HepG2 (cell line): Measurements from ENCODE around the gene SLFN12. TPM values are rescaled to one million over a fixed set of nuclear protein-coding genes. Genes with fewer than 3 reads are reported as not detected.

Source experiments
- ATAC-seq: fragments of 200-7000 bp; cut with Tn5 transposase; 3 replicates; pipeline ENCODE4 v1.9.1; 2020; ENCODE audit warnings: mild to moderate bottlenecking, moderate library complexity
- BruUV-seq: library from RNA; stranded (reverse); fragments of 400-500 nt; replicated peaks from 2 replicates; lab custom pipeline; 2021; lab: Mats Ljungman, UMichigan
- CTCF ChIA-PET: fragments of 300-600 bp; formaldehyde crosslinking; extraction: SDS; loops from one replicate; lab custom pipeline; 2021; ENCODE audit warnings: low total read pairs, inconsistent platforms, low intra/inter-chr PET ratio; lab: Yijun Ruan, JAX
- POLR2A ChIA-PET: fragments of 350-600 bp; sonication (Branson Sonifier 250); formaldehyde crosslinking; loops from one replicate; lab custom pipeline; 2020; ENCODE audit warnings: antibody characterized with exemption, inconsistent platforms; lab: Yijun Ruan, JAX
- DNase-seq: peaks from one replicate; pipeline ENCODE4 v3.0.0-alpha.2; 2015; ENCODE audit warnings: low spot score
- FAIRE-seq: peaks from 3 replicates; lab custom pipeline; 2011; peaks lifted over from hg19 to GRCh38; lab: Jason Lieb, UNC
- H2AFZ ChIP-seq: one replicate; pipeline ENCODE4 v1.6.1; 2011; ENCODE audit warnings: low read length, inconsistent platforms
- H3K27ac ChIP-seq: fragments of 300-600 bp; 3 replicates; pipeline ENCODE4 v1.8.0; 2011; ENCODE audit warnings: mixed run types, mild to moderate bottlenecking, mixed read lengths, low read length, inconsistent platforms; ENCODE audit not compliant: insufficient read depth; ENCODE audit errors: extremely low read length
- H3K27me3 ChIP-seq, 2 experiments: fragments of 200-600 bp in 1 of 2; 2 replicates in 1 of 2; 3 replicates in 1 of 2; pipeline versions ENCODE4 v1.6.0 to v1.8.0; 2011; ENCODE audit warnings: low read length in 2 of 2, mild to moderate bottlenecking in 2 of 2, moderate library complexity in 2 of 2, inconsistent platforms in 1 of 2; ENCODE audit not compliant: insufficient read depth in 2 of 2, control insufficient read depth in 1 of 2
- H3K36me3 ChIP-seq, 2 experiments: fragments of 200-600 bp in 1 of 2; replicated peaks in 1 of 2; 2 replicates in 1 of 2; 3 replicates in 1 of 2; pipeline versions ENCODE4 v1.5.1 to v1.8.0; 2011; ENCODE audit warnings: low read length in 2 of 2, inconsistent platforms in 1 of 2; ENCODE audit not compliant: insufficient read depth in 2 of 2, control insufficient read depth in 1 of 2
- H3K4me1 ChIP-seq: 2 replicates; pipeline ENCODE4 v1.5.1; 2012; ENCODE audit warnings: low read length, inconsistent platforms; ENCODE audit not compliant: insufficient read depth
- H3K4me2 ChIP-seq: 2 replicates; pipeline ENCODE4 v1.6.0; 2011; ENCODE audit warnings: low read depth, low read length, inconsistent platforms
- H3K4me3 ChIP-seq, 3 experiments: fragments of 200-600 bp in 1 of 3; sonication (generic), shearing (Covaris generic) in 1 of 3; replicated peaks in 1 of 3; 2 replicates each; pipeline ENCODE4 v1.5.1; 2011 to 2016; ENCODE audit warnings: low read length in 3 of 3, inconsistent platforms in 2 of 3, low read depth in 2 of 3, mild to moderate bottlenecking in 2 of 3, control low read depth in 1 of 3, mixed read lengths in 1 of 3; ENCODE audit not compliant: insufficient read depth in 1 of 3
- H3K79me2 ChIP-seq: one replicate; pipeline ENCODE4 v1.6.1; 2011; ENCODE audit warnings: low read length, inconsistent platforms; ENCODE audit not compliant: insufficient read depth
- H3K9ac ChIP-seq: 2 replicates; pipeline ENCODE4 v1.6.0; 2011; ENCODE audit warnings: mild to moderate bottlenecking, low read depth, low read length, inconsistent platforms; ENCODE audit not compliant: insufficient read depth
- H3K9me3 ChIP-seq: 2 replicates; pipeline ENCODE4 v1.5.1; 2012; ENCODE audit warnings: mild to moderate bottlenecking, low read length
- H4K20me1 ChIP-seq: 2 replicates; pipeline ENCODE4 v1.6.0; 2011; ENCODE audit warnings: inconsistent platforms, mild to moderate bottlenecking, low read length, moderate library complexity; ENCODE audit not compliant: insufficient read depth
- BCL6 ChIP-seq: IDR thresholded peaks from 2 replicates; pipeline ENCODE4 v1.6.1; 2016; ENCODE audit warnings: missing genetic modification reagents, missing compliant biosample characterization
- CEBPB ChIP-seq: IDR thresholded peaks from 2 replicates; pipeline ENCODE4 v1.6.1; 2011; ENCODE audit warnings: low read depth, low read length, improper control_type of control experiment, borderline replicate concordance
- ZFP36L2 ChIP-seq: sonication (generic); formaldehyde crosslinking; IDR thresholded peaks from 2 replicates; pipeline ENCODE4 v1.4.0; 2020; ENCODE audit warnings: missing genetic modification reagents
- ZNF235 ChIP-seq: sonication (generic); formaldehyde crosslinking; IDR thresholded peaks from 2 replicates; pipeline ENCODE4 v1.8.1; 2023; ENCODE audit warnings: mild to moderate bottlenecking, missing genetic modification reagents, borderline replicate concordance
- ZNF577 ChIP-seq: sonication (generic); formaldehyde crosslinking; IDR thresholded peaks from 2 replicates; pipeline ENCODE4 v1.4.0; 2020; ENCODE audit warnings: mild to moderate bottlenecking, low read depth, missing genetic modification reagents, borderline replicate concordance
- ZNF605 ChIP-seq: sonication (generic); formaldehyde crosslinking; IDR thresholded peaks from 2 replicates; pipeline ENCODE4 v1.8.0; 2022; ENCODE audit warnings: mild to moderate bottlenecking, missing genetic modification reagents
- ZNF670 ChIP-seq: sonication (generic); formaldehyde crosslinking; IDR thresholded peaks from 2 replicates; pipeline ENCODE4 v1.8.0; 2022; ENCODE audit warnings: mild to moderate bottlenecking, missing genetic modification reagents, borderline replicate concordance
- ZNF766 ChIP-seq: sonication (generic); formaldehyde crosslinking; IDR thresholded peaks from 2 replicates; pipeline ENCODE4 v1.5.0; 2020; ENCODE audit warnings: missing genetic modification reagents, borderline replicate concordance
- WGBS: methylation state at CpG from one replicate; pipeline ENCODE4 v1.1.6; 2017; ENCODE audit warnings: low lambda C conversion rate; 5-methylcytosine and 5-hydroxymethylcytosine counted together
- in situ Hi-C: cut with HindIII; loops from 2 replicates; pipeline ENCODE4 v1.10.0; 2017; ENCODE audit warnings: low pct_unique_long_range_greater_than_20kb; ENCODE audit not compliant: extremely low pct_ligation_motif_present
- intact Hi-C: fragments of 100-400 bp; cut with micrococcal nuclease; formaldehyde crosslinking; loops from one replicate; pipeline ENCODE4 v1.10.0; 2022; ENCODE audit not compliant: unreplicated experiment
- polyA plus RNA-seq, 8 experiments: library from polyadenylated mRNA; depleted of rRNA in 3 of 8; stranded (reverse) in 7 of 8; unstranded in 1 of 8; fragments of >200 nt; fragmentation: Illumina TruSeq in 4 of 8; extraction: Trizol in 4 of 8; gene quantifications; 2 replicates each; pipeline versions ENCODE4 v1.2.1 to v1.2.3, GENCODE V29; 2011 to 2016; ENCODE audit warnings: low read depth in 4 of 8, missing spikeins in 1 of 8, mixed read lengths in 1 of 8; ENCODE audit not compliant: insufficient read depth in 1 of 8
- total RNA-seq, 5 experiments: library from RNA; depleted of rRNA; stranded (reverse); fragments of >200 nt; fragmentation: Illumina TruSeq; extraction: Trizol; gene quantifications; 2 replicates each; pipeline ENCODE4 v1.2.3, GENCODE V29; 2016; ENCODE audit warnings: low read depth in 1 of 5
- TF ChIP-seq, protein P1 (sequence below): sonication (generic); formaldehyde crosslinking; IDR thresholded peaks from 2 replicates; pipeline ENCODE4 v1.5.1; 2020; ENCODE audit warnings: mild to moderate bottlenecking, missing genetic modification reagents, moderate library complexity
- TF ChIP-seq, protein P2 (sequence below): sonication (generic); formaldehyde crosslinking; IDR thresholded peaks from 2 replicates; pipeline ENCODE4 v1.8.1; 2023; ENCODE audit warnings: mild to moderate bottlenecking, missing genetic modification reagents
- TF ChIP-seq, protein P3 (sequence below): sonication (generic); formaldehyde crosslinking; IDR thresholded peaks from 2 replicates; pipeline ENCODE4 v1.9.0; 2022; ENCODE audit warnings: low read depth, missing genetic modification reagents
- TF ChIP-seq, protein P4 (sequence below): sonication (generic); formaldehyde crosslinking; IDR thresholded peaks from 2 replicates; pipeline ENCODE4 v1.4.0; 2020; ENCODE audit warnings: missing genetic modification reagents

The SLFN12 gene
- total and polyA plus RNA-seq, 2 of the 13 experiments (the other 11 are each of a cell fraction or from before 2014, with no cell fraction given), result 0.13 TPM; not detected in 1

DNA sequence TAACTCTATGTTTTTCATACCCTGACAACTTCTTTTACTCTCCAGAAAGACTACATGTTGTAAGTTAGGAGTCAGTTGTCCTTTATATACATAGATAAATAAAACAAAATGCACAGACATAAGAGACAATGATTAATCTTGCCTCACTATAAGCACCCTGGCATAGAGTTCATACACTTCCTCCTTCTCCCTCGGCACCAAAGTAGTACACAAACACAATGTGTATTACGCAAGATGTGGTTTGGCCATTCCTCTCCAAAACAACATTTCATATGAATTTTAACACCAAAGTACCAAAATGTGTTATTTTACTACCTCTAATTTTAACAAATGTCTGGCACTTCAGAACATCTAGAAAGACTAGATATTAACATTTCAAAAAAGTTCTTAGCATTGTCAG lies 41.6 kb downstream of the SLFN12 start:
- FAIRE-seq, result no peak
- WGBS, result 18% methylated on average over 2 of the region's 2 CpGs
- no peaks in the 10 kb centered on the region for H3K79me2 ChIP-seq
- H3K36me3 ChIP-seq, result no peaks in the 10 kb centered on the region
- no peak overlapping the region for H3K4me2 ChIP-seq
- in situ Hi-C loops, result no loop called here
- H3K4me3 ChIP-seq, result no peak overlapping the region
- CTCF ChIA-PET, result no interaction called here
- no peak overlapping the region for H3K9ac ChIP-seq
- H3K9me3 ChIP-seq, result no peaks in the 10 kb centered on the region
- POLR2A ChIA-PET, result no interaction called here
- TF ChIP-seq CEBPB (peak; percentile 68), ZFP36L2 (CRISPR knock-in tag) (no peak)
- TF ChIP-seq, all 625 proteins: peak for 1
- BruUV-seq, result no TSS peak
- ATAC-seq (no peak), DNase-seq (no peak)
- Histone ChIP-seq H3K27ac (no peak overlapping the region), H4K20me1 (no peaks in the 10 kb centered on the region), H2AFZ (no peak overlapping the region), H3K27me3 (peaks cover 0 to 3% of the 10 kb centered on the region in 2 experiments; a peak in 2 of 5 replicates), H3K4me1 (no peaks in the 10 kb centered on the region)
- intact Hi-C loops, result no loop called here

DNA sequence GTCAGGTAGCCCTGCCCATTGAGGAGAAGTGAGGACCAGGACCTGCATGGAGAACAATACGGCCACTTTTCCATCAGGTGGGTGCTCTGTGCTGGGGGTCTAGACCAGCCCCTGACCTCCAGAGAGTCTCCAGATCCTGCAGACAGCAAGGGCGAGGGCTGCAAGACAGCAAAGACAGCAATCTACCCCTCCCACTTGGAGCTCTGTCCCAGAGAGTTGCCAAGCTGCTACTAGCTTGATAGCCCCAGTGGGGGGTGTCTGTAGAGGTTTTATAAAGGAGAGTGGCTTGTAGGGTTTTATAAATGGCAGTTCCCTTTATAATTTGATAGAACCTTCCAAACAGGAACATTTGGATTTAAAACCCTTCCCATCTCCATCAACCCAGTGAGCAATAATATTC lies 42.1 kb downstream of the SLFN12 start:
- CTCF ChIA-PET, result no interaction called here
- Histone ChIP-seq H3K27ac (no peak overlapping the region), H4K20me1 (no peaks in the 10 kb centered on the region), H3K36me3 (no peaks in the 10 kb centered on the region), H3K4me3 (no peak overlapping the region), H3K79me2 (no peaks in the 10 kb centered on the region), H3K4me1 (no peaks in the 10 kb centered on the region), H3K9me3 (no peaks in the 10 kb centered on the region), H3K9ac (no peak overlapping the region), H2AFZ (no peak overlapping the region), H3K4me2 (no peak overlapping the region), H3K27me3 (peaks cover 0 to 3% of the 10 kb centered on the region in 2 experiments; a peak in 2 of 5 replicates)
- no peak for ATAC-seq
- no peak for FAIRE-seq
- POLR2A ChIA-PET, result no interaction called here
- DNase-seq, result no peak
- BruUV-seq, result no TSS peak
- intact Hi-C loops (no loop called here), in situ Hi-C loops (no loop called here)
- WGBS, result 0% methylated on average over 1 of the region's 2 CpGs
- TF ChIP-seq, protein P1, sequence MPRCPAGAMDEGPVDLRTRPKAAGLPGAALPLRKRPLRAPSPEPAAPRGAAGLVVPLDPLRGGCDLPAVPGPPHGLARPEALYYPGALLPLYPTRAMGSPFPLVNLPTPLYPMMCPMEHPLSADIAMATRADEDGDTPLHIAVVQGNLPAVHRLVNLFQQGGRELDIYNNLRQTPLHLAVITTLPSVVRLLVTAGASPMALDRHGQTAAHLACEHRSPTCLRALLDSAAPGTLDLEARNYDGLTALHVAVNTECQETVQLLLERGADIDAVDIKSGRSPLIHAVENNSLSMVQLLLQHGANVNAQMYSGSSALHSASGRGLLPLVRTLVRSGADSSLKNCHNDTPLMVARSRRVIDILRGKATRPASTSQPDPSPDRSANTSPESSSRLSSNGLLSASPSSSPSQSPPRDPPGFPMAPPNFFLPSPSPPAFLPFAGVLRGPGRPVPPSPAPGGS (CRISPR knock-in tag), result no peak
- TF ChIP-seq, protein P2, sequence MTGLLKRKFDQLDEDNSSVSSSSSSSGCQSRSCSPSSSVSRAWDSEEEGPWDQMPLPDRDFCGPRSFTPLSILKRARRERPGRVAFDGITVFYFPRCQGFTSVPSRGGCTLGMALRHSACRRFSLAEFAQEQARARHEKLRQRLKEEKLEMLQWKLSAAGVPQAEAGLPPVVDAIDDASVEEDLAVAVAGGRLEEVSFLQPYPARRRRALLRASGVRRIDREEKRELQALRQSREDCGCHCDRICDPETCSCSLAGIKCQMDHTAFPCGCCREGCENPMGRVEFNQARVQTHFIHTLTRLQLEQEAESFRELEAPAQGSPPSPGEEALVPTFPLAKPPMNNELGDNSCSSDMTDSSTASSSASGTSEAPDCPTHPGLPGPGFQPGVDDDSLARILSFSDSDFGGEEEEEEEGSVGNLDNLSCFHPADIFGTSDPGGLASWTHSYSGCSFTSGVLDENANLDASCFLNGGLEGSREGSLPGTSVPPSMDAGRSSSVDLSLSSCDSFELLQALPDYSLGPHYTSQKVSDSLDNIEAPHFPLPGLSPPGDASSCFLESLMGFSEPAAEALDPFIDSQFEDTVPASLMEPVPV (CRISPR knock-in tag), result no peak
- TF ChIP-seq ZNF235 (CRISPR knock-in tag) (no peak), ZNF605 (CRISPR knock-in tag) (no peak), ZNF766 (no peak), ZNF670 (CRISPR knock-in tag) (no peak), ZNF577 (CRISPR knock-in tag) (no peak), BCL6 (CRISPR knock-in tag) (no peak)
- TF ChIP-seq, protein P3, sequence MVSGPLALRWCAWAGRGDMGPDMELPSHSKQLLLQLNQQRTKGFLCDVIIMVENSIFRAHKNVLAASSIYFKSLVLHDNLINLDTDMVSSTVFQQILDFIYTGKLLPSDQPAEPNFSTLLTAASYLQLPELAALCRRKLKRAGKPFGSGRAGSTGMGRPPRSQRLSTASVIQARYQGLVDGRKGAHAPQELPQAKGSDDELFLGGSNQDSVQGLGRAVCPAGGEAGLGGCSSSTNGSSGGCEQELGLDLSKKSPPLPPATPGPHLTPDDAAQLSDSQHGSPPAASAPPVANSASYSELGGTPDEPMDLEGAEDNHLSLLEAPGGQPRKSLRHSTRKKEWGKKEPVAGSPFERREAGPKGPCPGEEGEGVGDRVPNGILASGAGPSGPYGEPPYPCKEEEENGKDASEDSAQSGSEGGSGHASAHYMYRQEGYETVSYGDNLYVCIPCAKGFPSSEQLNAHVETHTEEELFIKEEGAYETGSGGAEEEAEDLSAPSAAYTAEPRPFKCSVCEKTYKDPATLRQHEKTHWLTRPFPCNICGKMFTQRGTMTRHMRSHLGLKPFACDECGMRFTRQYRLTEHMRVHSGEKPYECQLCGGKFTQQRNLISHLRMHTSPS (CRISPR knock-in tag), result no peak
- TF ChIP-seq, protein P4, sequence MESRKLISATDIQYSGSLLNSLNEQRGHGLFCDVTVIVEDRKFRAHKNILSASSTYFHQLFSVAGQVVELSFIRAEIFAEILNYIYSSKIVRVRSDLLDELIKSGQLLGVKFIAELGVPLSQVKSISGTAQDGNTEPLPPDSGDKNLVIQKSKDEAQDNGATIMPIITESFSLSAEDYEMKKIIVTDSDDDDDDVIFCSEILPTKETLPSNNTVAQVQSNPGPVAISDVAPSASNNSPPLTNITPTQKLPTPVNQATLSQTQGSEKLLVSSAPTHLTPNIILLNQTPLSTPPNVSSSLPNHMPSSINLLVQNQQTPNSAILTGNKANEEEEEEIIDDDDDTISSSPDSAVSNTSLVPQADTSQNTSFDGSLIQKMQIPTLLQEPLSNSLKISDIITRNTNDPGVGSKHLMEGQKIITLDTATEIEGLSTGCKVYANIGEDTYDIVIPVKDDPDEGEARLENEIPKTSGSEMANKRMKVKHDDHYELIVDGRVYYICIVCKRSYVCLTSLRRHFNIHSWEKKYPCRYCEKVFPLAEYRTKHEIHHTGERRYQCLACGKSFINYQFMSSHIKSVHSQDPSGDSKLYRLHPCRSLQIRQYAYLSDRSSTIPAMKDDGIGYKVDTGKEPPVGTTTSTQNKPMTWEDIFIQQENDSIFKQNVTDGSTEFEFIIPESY (CRISPR knock-in tag), result no peak
